H1 (cell line): ENCODE data around the gene ANKRD62. TPM values are rescaled to one million over a fixed set of nuclear protein-coding genes. Genes with fewer than 3 reads are reported as not detected.
A peak's percentile ranks its signal among the peaks of the same experiment; 100 is the strongest.
"Not testable (repeated sequence)": the region's sequence is repeated elsewhere in the genome, so short reads cannot be mapped to it uniquely, and the experiment has no call there.

Experiments used
- CTCF ChIA-PET: fragments of 300-600 bp; sonication (Branson Sonifier 250); formaldehyde crosslinking; loops from one replicate; lab custom pipeline; 2021; ENCODE audit not compliant: partially characterized antibody; lab: Charles Lee
- POLR2A ChIA-PET: fragments of 300-600 bp; sonication (Branson Sonifier 250); formaldehyde crosslinking; loops from one replicate; lab custom pipeline; 2021; ENCODE audit warnings: inconsistent platforms; ENCODE audit not compliant: partially characterized antibody; lab: Charles Lee
- DNase-seq, 2 experiments: peaks; one replicate each; pipeline versions ENCODE4 v3.0.0 to v3.0.0-alpha.2; 2010 to 2022; ENCODE audit warnings: low spot score in 2 of 2, low read depth in 1 of 2, mixed read lengths in 1 of 2
- FAIRE-seq: peaks from 2 replicates; lab custom pipeline; 2011; peaks lifted over from hg19 to GRCh38; lab: Jason Lieb, UNC
- H2AFZ ChIP-seq: 2 replicates; pipeline ENCODE4 v1.8.1; 2012; ENCODE audit warnings: low read length, inconsistent platforms
- H2AK5ac ChIP-seq: 2 replicates; pipeline ENCODE4 v1.6.1; 2013; ENCODE audit warnings: low read depth, low read length
- H2BK120ac ChIP-seq: replicated peaks from 2 replicates; pipeline ENCODE3; 2013; ENCODE audit warnings: low read depth, low read length, inconsistent platforms
- H2BK12ac ChIP-seq: 2 replicates; pipeline ENCODE4 v1.6.1; 2013; ENCODE audit warnings: low read depth, low read length
- H2BK15ac ChIP-seq: 2 replicates; pipeline ENCODE4 v1.6.1; 2013; ENCODE audit warnings: low read length
- H2BK20ac ChIP-seq: 2 replicates; pipeline ENCODE4 v1.6.1; 2013; ENCODE audit warnings: low read length
- H2BK5ac ChIP-seq: 2 replicates; pipeline ENCODE4 v1.6.1; 2013; ENCODE audit warnings: low read depth, low read length
- H3K14ac ChIP-seq: 2 replicates; pipeline ENCODE4 v1.6.1; 2013; ENCODE audit warnings: inconsistent platforms; ENCODE audit not compliant: insufficient read length
- H3K18ac ChIP-seq: 2 replicates; pipeline ENCODE4 v1.6.1; 2013; ENCODE audit warnings: low read length; ENCODE audit errors: extremely low read depth
- H3K23ac ChIP-seq: 2 replicates; pipeline ENCODE4 v1.6.1; 2013; ENCODE audit warnings: inconsistent platforms; ENCODE audit not compliant: insufficient read length
- H3K23me2 ChIP-seq: 2 replicates; pipeline ENCODE4 v1.6.1; 2013; ENCODE audit warnings: low read depth, low read length
- H3K27ac ChIP-seq: 2 replicates; pipeline ENCODE4 v1.6.1; 2011; ENCODE audit warnings: low read depth, low read length, inconsistent platforms
- H3K27me3 ChIP-seq, 4 experiments: replicated peaks in 1 of 4; 1 replicate in 1 of 4; 2 replicates in 3 of 4; pipeline versions ENCODE4 v1.6.1 to v1.8.1; 2011 to 2013; ENCODE audit warnings: low read length in 3 of 4, mild to moderate bottlenecking in 3 of 4, inconsistent platforms in 2 of 4, mixed read lengths in 2 of 4, moderate library complexity in 1 of 4; ENCODE audit not compliant: control insufficient read depth in 3 of 4, insufficient read depth in 3 of 4; ENCODE audit errors: extremely low read depth in 1 of 4
- H3K36me3 ChIP-seq, 4 experiments: 2 replicates each; pipeline versions ENCODE4 v1.6.1 to v1.8.1; 2011 to 2013; ENCODE audit warnings: mild to moderate bottlenecking in 4 of 4, low read length in 3 of 4, moderate library complexity in 2 of 4, control low read depth in 1 of 4, inconsistent platforms in 1 of 4; ENCODE audit not compliant: insufficient read depth in 4 of 4, control insufficient read depth in 2 of 4
- H3K4ac ChIP-seq: replicated peaks from 2 replicates; pipeline ENCODE3; 2013; ENCODE audit warnings: low read length, low read depth, mixed read lengths, inconsistent platforms; ENCODE audit not compliant: insufficient read length
- H3K4me1 ChIP-seq, 4 experiments: replicated peaks in 1 of 4; 1 replicate in 1 of 4; 2 replicates in 3 of 4; pipeline versions ENCODE4 v1.6.1 to v1.8.1; 2011 to 2013; ENCODE audit warnings: low read length in 3 of 4, inconsistent platforms in 2 of 4, mixed read lengths in 1 of 4; ENCODE audit not compliant: insufficient read depth in 4 of 4, control insufficient read depth in 3 of 4
- H3K4me2 ChIP-seq, 2 experiments: 2 replicates each; pipeline versions ENCODE4 v1.6.1 to v1.8.1; 2011 to 2013; ENCODE audit warnings: low read depth in 2 of 2, low read length in 2 of 2, control low read depth in 1 of 2, inconsistent platforms in 1 of 2, mild to moderate bottlenecking in 1 of 2; ENCODE audit not compliant: insufficient read depth in 1 of 2
- H3K4me3 ChIP-seq, 4 experiments: fragments of 200-600, 300-600 bp in 1 of 4; sonication (generic), shearing (Covaris generic), sonication (Bioruptor Twin) in 1 of 4; 2 replicates each; pipeline versions ENCODE4 v1.5.1 to v1.8.1; 2011 to 2016; ENCODE audit warnings: low read length in 4 of 4, low read depth in 3 of 4, control low read depth in 2 of 4, inconsistent platforms in 2 of 4, mild to moderate bottlenecking in 2 of 4, mixed read lengths in 1 of 4, moderate library complexity in 1 of 4; ENCODE audit not compliant: insufficient read depth in 2 of 4; ENCODE audit errors: extremely low read depth in 1 of 4
- H3K56ac ChIP-seq: replicated peaks from 2 replicates; pipeline ENCODE3; 2013; ENCODE audit warnings: low read depth, mild to moderate bottlenecking, mixed read lengths, low read length, inconsistent platforms; ENCODE audit not compliant: insufficient read length
- H3K79me1 ChIP-seq: 2 replicates; pipeline ENCODE4 v1.6.1; 2013; ENCODE audit warnings: low read depth, low read length, control low read depth
- H3K79me2 ChIP-seq, 2 experiments: 2 replicates each; pipeline versions ENCODE4 v1.6.1 to v1.8.1; 2012 to 2013; ENCODE audit warnings: low read length in 2 of 2, mild to moderate bottlenecking in 2 of 2, inconsistent platforms in 1 of 2; ENCODE audit not compliant: insufficient read depth in 2 of 2, control insufficient read depth in 1 of 2
- H3K9ac ChIP-seq, 4 experiments: replicated peaks in 1 of 4; 1 replicate in 1 of 4; 2 replicates in 3 of 4; pipeline versions ENCODE4 v1.6.1 to v1.8.1; 2011 to 2013; ENCODE audit warnings: low read depth in 3 of 4, low read length in 3 of 4, control low read depth in 2 of 4, mild to moderate bottlenecking in 2 of 4, moderate library complexity in 2 of 4, inconsistent platforms in 1 of 4; ENCODE audit errors: extremely low read depth in 1 of 4
- H3K9me3 ChIP-seq, 2 experiments: 2 replicates each; pipeline versions ENCODE4 v1.6.1 to v1.8.1; 2012 to 2013; ENCODE audit warnings: mild to moderate bottlenecking in 2 of 2, moderate library complexity in 2 of 2, control low read depth in 1 of 2, inconsistent platforms in 1 of 2, low read depth in 1 of 2, low read length in 1 of 2, mixed read lengths in 1 of 2; ENCODE audit not compliant: insufficient read depth in 2 of 2
- H4K20me1 ChIP-seq, 2 experiments: replicated peaks in 1 of 2; 2 replicates each; pipeline versions ENCODE3 to v1.8.1; 2011 to 2013; ENCODE audit warnings: inconsistent platforms in 2 of 2, low read length in 2 of 2, mild to moderate bottlenecking in 1 of 2; ENCODE audit not compliant: insufficient read depth in 2 of 2, control insufficient read depth in 1 of 2
- H4K5ac ChIP-seq: 2 replicates; pipeline ENCODE4 v1.6.1; 2013; ENCODE audit warnings: low read length, low read depth, mixed read lengths, inconsistent platforms; ENCODE audit not compliant: insufficient read length
- H4K8ac ChIP-seq: 2 replicates; pipeline ENCODE4 v1.8.0; 2013; ENCODE audit warnings: mild to moderate bottlenecking, moderate library complexity, low read length, inconsistent platforms; ENCODE audit not compliant: insufficient read depth; ENCODE audit errors: extremely low read depth
- H4K91ac ChIP-seq: replicated peaks from 2 replicates; pipeline ENCODE3; 2013; ENCODE audit warnings: low read length, mixed read lengths, inconsistent platforms; ENCODE audit not compliant: insufficient read length
- WGBS, 2 experiments: shearing (Covaris generic) in 1 of 2; methylation state at CpG; one replicate each; pipeline versions ENCODE4 v1.1.6 to v1.1.7; 2013 to 2015; ENCODE audit warnings: low lambda C conversion rate in 2 of 2, mixed read lengths in 2 of 2, inconsistent platforms in 1 of 2, low coverage in 1 of 2, missing lambda C conversion rate in 1 of 2; ENCODE audit not compliant: insufficient replicate concordance in 2 of 2, insufficient coverage in 1 of 2, insufficient read length in 1 of 2; ENCODE audit errors: extremely low coverage in 1 of 2, missing lambda C conversion rate in 1 of 2; 5-methylcytosine and 5-hydroxymethylcytosine counted together
- polyA plus RNA-seq, 7 experiments: library from polyadenylated mRNA; depleted of rRNA in 3 of 7; stranded (reverse) in 5 of 7; unstranded in 2 of 7; fragments of >200 nt in 5 of 7; fragments of 200-250 nt in 2 of 7; gene quantifications; 1 replicate in 5 of 7; 2 replicates in 1 of 7; 4 replicates in 1 of 7; pipeline versions ENCODE4 v1.2.1 to v1.2.3, GENCODE V29; 2011 to 2013; ENCODE audit warnings: missing spikeins in 2 of 7, mixed read lengths in 2 of 7
- total RNA-seq: library from RNA; stranded (reverse); fragmentation: NEBNext Ultra II Directional; extraction: Animal tissue kit (Norgen Biotek cat#: 25700); gene quantifications from 2 replicates; pipeline ENCODE4 v1.2.1, GENCODE V29; 2021

Gene ANKRD62
- total and polyA plus RNA-seq, 2 of the 8 experiments (the other 6 are each of a cell fraction or from before 2014, with no cell fraction given): not detected

GRCh38 chr18:12149431-12149830 lies 55.8 kb downstream of the ANKRD62 start:
- H3K4me3 ChIP-seq, H2BK120ac ChIP-seq, H3K18ac ChIP-seq, H3K27me3 ChIP-seq, DNase-seq, H3K14ac ChIP-seq, H2BK12ac ChIP-seq, H2AK5ac ChIP-seq, H3K9me3 ChIP-seq, H3K23ac ChIP-seq, H3K4me1 ChIP-seq, POLR2A ChIA-PET, CTCF ChIA-PET, H3K79me2 ChIP-seq, H3K4ac ChIP-seq, H4K8ac ChIP-seq, H3K4me2 ChIP-seq, H2BK5ac ChIP-seq, H3K9ac ChIP-seq, H4K20me1 ChIP-seq, H3K23me2 ChIP-seq, H2BK20ac ChIP-seq, H2BK15ac ChIP-seq, H3K36me3 ChIP-seq, H4K5ac ChIP-seq, H4K91ac ChIP-seq, H3K27ac ChIP-seq, H3K79me1 ChIP-seq, H3K56ac ChIP-seq, H2AFZ ChIP-seq: not testable (repeated sequence)
- peak; percentile 100 for FAIRE-seq
- no CpG with 5 or more reads among the region's 5 CpGs for WGBS, 2 experiments
